ENCODE measurements around the gene OSGEP. TPM values are rescaled to one million over a fixed set of nuclear protein-coding genes. Genes with fewer than 3 reads are reported as not detected.
"Not testable (repeated sequence)": the region's sequence is repeated elsewhere in the genome, so short reads cannot be mapped to it uniquely, and the experiment has no call there.

Gene OSGEP
- total RNA-seq, 1 donor from 2014 or later, result 66.0 TPM

- peaks cover 1% of the 10 kb centered on the region for H3K27me3 Mint-ChIP-seq (ENCODE audit: low read depth)
- peak within 1 kb of the TSS; percentile 92 for H3K27ac Mint-ChIP-seq
- peak; percentile 99 for DNase-seq (ENCODE audit: low spot score)
- intact Hi-C loops (cut with micrococcal nuclease), result loop anchor here (1.0 to 2.0 kb wide), 3 partner anchors 8 to 221 kb away; partner anchors contain the start of genes PARP2 and PNP
- peak within 1 kb of the TSS; percentile 89 for H3K4me3 Mint-ChIP-seq (ENCODE audit: low read depth)
- no peaks in the 10 kb centered on the region for H3K9me3 Mint-ChIP-seq
- H3K4me1 Mint-ChIP-seq (ENCODE audit: low read depth), result peaks cover 25% of the 10 kb centered on the region
- peaks cover 22% of the 10 kb centered on the region for H3K36me3 Mint-ChIP-seq (ENCODE audit: low read depth)
Measured at GRCh38 chr14:20461225-20462141, 6.9 kb upstream of the OSGEP start, which contains the start of gene PIP4P1. PIP4P1 (minus strand) TSS chr14:20461434; CDS start chr14:20461325, 109 bp downstream.

- intact Hi-C loops (cut with micrococcal nuclease), result loop anchor here (1.0 to 2.0 kb wide), 3 partner anchors 9 to 222 kb away; partner anchors contain the start of genes PARP2 and PNP
- Mint-ChIP-seq H3K4me3 (ENCODE audit: low read depth) (peak overlapping the region; percentile 89), H3K4me1 (ENCODE audit: low read depth) (peaks cover 25% of the 10 kb centered on the region), H3K27ac (peak overlapping the region; percentile 71), H3K27me3 (ENCODE audit: low read depth) (no peaks in the 10 kb centered on the region), H3K36me3 (ENCODE audit: low read depth) (peaks cover 22% of the 10 kb centered on the region), H3K9me3 (no peaks in the 10 kb centered on the region)
- DNase-seq (ENCODE audit: low spot score), result no peak
Measured at GRCh38 chr14:20460458-20461224, 6.0 kb upstream of the OSGEP start.

DNA sequence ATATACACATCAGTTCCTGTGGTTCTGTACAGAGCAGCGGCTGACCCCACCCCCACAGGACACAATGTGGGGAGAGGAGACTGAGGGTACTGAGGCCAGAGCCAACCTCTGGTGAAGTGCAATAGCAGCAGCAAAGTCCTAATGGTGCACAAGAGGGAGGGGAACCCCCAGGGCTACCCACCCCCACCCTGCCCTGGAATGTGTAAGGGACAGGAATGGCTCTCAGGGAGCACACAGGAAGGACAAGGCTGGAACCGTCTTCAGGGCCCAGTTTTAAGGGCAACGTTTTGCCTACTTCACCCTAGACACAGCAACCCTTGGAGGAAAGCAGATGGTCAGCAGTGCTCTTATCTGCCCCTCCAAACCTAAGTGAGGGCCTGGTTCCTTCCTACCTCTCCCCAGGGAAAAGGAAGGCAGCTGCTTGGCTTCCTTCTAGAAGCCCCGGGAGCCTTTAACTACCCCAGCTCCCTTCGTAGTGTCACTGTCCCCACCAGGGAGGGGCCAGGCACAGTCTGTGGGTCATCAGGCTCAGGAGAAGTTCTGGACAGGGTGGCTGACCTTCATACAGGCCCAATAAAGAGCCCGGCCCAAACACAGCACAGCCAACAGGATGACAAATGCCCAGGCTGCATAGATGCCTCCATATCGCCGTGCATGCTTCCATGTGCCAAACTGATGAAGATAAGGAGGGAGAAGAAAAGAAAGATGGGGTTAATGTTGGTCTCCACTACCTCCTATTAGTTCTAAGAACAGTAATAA lies 3.6 kb upstream of the OSGEP start:
- no peak for DNase-seq (ENCODE audit: low spot score)

GRCh38 chr14:20456971-20457370 lies 2.4 kb upstream of the OSGEP start:
- H3K36me3 Mint-ChIP-seq (ENCODE audit: low read depth), result peaks cover 32% of the 10 kb centered on the region
- H3K4me1 Mint-ChIP-seq (ENCODE audit: low read depth), result peaks cover 22% of the 10 kb centered on the region
- no peak overlapping the region for H3K27ac Mint-ChIP-seq
- no peak for DNase-seq (ENCODE audit: low spot score)
- H3K9me3 Mint-ChIP-seq, result no peaks in the 10 kb centered on the region
- H3K27me3 Mint-ChIP-seq (ENCODE audit: low read depth), result no peaks in the 10 kb centered on the region
- intact Hi-C loops (cut with micrococcal nuclease), result loop anchor here (5.0 kb wide), 1 partner anchor 645 kb away; the partner anchor contains the start of gene TMEM253
- no peak overlapping the region for H3K4me3 Mint-ChIP-seq (ENCODE audit: low read depth)

More for the DNA sequence above, 3.6 kb upstream of the OSGEP start:
- Mint-ChIP-seq H3K4me1 (ENCODE audit: low read depth) (peaks cover 25% of the 10 kb centered on the region), H3K27ac (no peak overlapping the region), H3K36me3 (ENCODE audit: low read depth) (peaks cover 22% of the 10 kb centered on the region), H3K27me3 (ENCODE audit: low read depth) (no peaks in the 10 kb centered on the region), H3K9me3 (no peaks in the 10 kb centered on the region), H3K4me3 (ENCODE audit: low read depth) (no peak overlapping the region)
- intact Hi-C loops (cut with micrococcal nuclease), result loop anchor here (5.0 kb wide), 1 partner anchor 644 kb away; the partner anchor contains the start of gene TMEM253

DNA sequence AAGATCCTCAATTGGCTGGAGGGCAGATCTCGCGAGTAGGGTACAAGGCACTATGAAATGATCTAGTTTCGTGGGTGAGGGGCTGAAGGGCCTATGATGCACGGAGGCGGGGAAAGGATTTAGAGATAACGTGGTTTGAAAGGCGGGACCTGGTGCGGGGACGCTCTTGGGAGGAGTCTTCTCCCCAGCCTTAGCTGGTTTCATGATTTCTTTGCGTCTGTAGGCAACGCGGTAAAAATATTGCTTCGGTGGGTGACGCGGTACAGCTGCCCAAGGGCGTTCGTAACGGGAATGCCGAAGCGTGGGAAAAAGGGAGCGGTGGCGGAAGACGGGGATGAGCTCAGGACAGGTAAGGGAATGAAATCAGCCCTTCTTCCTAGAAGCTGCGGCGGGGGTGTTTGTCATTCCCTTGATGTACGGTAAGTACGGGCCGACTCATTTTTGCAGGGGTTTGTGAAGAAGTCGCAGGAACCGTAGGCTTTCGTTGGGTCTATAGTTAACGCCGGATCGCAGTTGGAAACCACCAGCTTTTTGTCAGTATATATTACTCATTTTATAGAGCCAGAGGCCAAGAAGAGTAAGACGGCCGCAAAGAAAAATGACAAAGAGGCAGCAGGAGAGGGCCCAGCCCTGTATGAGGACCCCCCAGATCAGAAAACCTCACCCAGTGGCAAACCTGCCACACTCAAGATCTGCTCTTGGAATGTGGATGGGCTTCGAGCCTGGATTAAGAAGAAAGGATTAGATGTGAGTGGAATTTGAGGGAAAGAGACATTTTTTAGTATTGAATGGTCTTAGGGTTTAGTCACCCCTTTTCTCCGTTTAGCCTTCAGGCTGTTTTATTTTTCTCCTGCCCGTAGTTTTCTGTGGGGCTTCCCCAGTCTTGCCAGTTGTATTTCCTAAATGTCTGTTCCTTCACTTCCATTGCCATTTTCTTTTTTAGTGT lies 1.0 kb upstream of the OSGEP start:
- no peaks in the 10 kb centered on the region for H3K9me3 Mint-ChIP-seq
- H3K27ac Mint-ChIP-seq, result no peak overlapping the region
- H3K4me1 Mint-ChIP-seq (ENCODE audit: low read depth), result peaks cover 20% of the 10 kb centered on the region
- no peaks in the 10 kb centered on the region for H3K27me3 Mint-ChIP-seq (ENCODE audit: low read depth)
- intact Hi-C loops (cut with micrococcal nuclease), result loop anchor here (1.0 to 5.0 kb wide), 6 partner anchors 14 to 647 kb away; partner anchors contain the start of genes CCNB1IP1, PARP2, PNP and TMEM253
- H3K4me3 Mint-ChIP-seq (ENCODE audit: low read depth), result no peak overlapping the region
- DNase-seq (ENCODE audit: low spot score), result no peak
- peaks cover 41% of the 10 kb centered on the region for H3K36me3 Mint-ChIP-seq (ENCODE audit: low read depth)

DNA sequence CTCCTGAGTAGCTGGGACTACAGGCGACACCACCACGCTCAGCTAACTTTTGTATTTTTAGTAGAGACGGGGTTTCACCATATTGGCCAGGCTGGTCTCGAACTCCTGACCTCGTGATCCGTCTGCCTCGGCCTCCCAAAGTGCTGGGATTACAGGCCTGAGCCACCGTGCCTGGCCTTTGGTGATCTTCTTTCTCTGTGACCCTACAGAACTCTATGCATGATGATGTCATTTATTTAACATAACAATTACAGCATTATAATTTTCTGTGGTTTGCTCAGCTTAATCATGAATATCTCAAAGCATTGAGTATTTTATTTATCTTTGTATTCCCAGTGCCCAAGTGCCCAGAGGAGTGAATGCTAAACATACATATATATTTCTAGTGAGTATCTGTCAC lies 1.8 kb downstream of the OSGEP start:
- H3K9me3 Mint-ChIP-seq; H3K4me1 Mint-ChIP-seq (ENCODE audit: low read depth); H3K27me3 Mint-ChIP-seq (ENCODE audit: low read depth); intact Hi-C loops (cut with micrococcal nuclease); H3K27ac Mint-ChIP-seq; DNase-seq (ENCODE audit: low spot score): not testable (repeated sequence)
- Mint-ChIP-seq H3K4me3 (ENCODE audit: low read depth) (peak overlapping the region; percentile 59), H3K36me3 (ENCODE audit: low read depth) (peaks cover 42% of the 10 kb centered on the region)

GRCh38 chr14:20446889-20447288 lies 7.7 kb downstream of the OSGEP start:
- Mint-ChIP-seq H3K4me3 (ENCODE audit: low read depth) (no peak overlapping the region), H3K27me3 (ENCODE audit: low read depth) (no peaks in the 10 kb centered on the region), H3K36me3 (ENCODE audit: low read depth) (peaks cover 40% of the 10 kb centered on the region), H3K9me3 (no peaks in the 10 kb centered on the region), H3K27ac (no peak overlapping the region), H3K4me1 (ENCODE audit: low read depth) (no peaks in the 10 kb centered on the region)
- intact Hi-C loops (cut with micrococcal nuclease), result no loop called here
- no peak for DNase-seq (ENCODE audit: low spot score)

GRCh38 chr14:20443650-20444049 lies 11.0 kb downstream of the OSGEP start:
- DNase-seq (ENCODE audit: low spot score); H3K4me3 Mint-ChIP-seq (ENCODE audit: low read depth); H3K9me3 Mint-ChIP-seq; H3K27me3 Mint-ChIP-seq (ENCODE audit: low read depth); intact Hi-C loops (cut with micrococcal nuclease); H3K27ac Mint-ChIP-seq: not testable (repeated sequence)
- peaks cover 17% of the 10 kb centered on the region for H3K36me3 Mint-ChIP-seq (ENCODE audit: low read depth)
- H3K4me1 Mint-ChIP-seq (ENCODE audit: low read depth), result peaks cover 15% of the 10 kb centered on the region

- H3K4me1 Mint-ChIP-seq (ENCODE audit: low read depth), result peaks cover 15% of the 10 kb centered on the region
Measured at GRCh38 chr14:20441461-20441860, 13.2 kb downstream of the OSGEP start.

DNA sequence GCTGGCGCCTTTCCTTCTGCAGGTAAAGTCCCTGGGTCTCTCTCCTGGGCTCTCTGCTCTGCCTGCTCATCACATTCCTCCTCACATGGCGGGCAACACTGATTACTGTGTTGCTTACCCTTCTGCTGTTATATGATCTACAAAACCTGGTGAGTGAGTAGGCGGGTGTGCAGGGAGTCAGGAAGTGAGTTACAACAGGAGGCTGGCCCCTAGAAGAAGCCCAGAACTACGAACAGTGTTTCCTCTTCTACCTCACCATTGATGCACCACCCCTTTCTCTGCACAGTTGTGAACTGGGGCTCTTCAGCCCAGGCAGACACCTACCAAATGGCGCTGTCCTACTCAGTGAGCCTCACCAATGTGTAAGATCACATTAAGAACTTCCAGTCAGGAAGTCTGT lies 13.7 kb downstream of the OSGEP start:
- Mint-ChIP-seq H3K27ac (peak overlapping the region; percentile 34), H3K9me3 (no peaks in the 10 kb centered on the region), H3K4me1 (ENCODE audit: low read depth) (peaks cover 15% of the 10 kb centered on the region), H3K4me3 (ENCODE audit: low read depth) (no peak overlapping the region), H3K27me3 (ENCODE audit: low read depth) (no peaks in the 10 kb centered on the region), H3K36me3 (ENCODE audit: low read depth) (no peaks in the 10 kb centered on the region)
- no peak for DNase-seq (ENCODE audit: low spot score)
- intact Hi-C loops (cut with micrococcal nuclease), result no loop called here

More at GRCh38 chr14:20441461-20441860, 13.2 kb downstream of the OSGEP start:
- no peak overlapping the region for H3K27ac Mint-ChIP-seq
- no peak overlapping the region for H3K4me3 Mint-ChIP-seq (ENCODE audit: low read depth)
- intact Hi-C loops (cut with micrococcal nuclease), result no loop called here
- DNase-seq (ENCODE audit: low spot score), result no peak
- no peaks in the 10 kb centered on the region for H3K9me3 Mint-ChIP-seq
- H3K36me3 Mint-ChIP-seq (ENCODE audit: low read depth), result no peaks in the 10 kb centered on the region
- H3K27me3 Mint-ChIP-seq (ENCODE audit: low read depth), result no peaks in the 10 kb centered on the region

GRCh38 chr14:20440465-20440864 lies 14.1 kb downstream of the OSGEP start:
- Mint-ChIP-seq H3K9me3 (no peaks in the 10 kb centered on the region), H3K4me1 (ENCODE audit: low read depth) (peaks cover 15% of the 10 kb centered on the region), H3K27me3 (ENCODE audit: low read depth) (no peaks in the 10 kb centered on the region), H3K27ac (no peak overlapping the region), H3K36me3 (ENCODE audit: low read depth) (no peaks in the 10 kb centered on the region), H3K4me3 (ENCODE audit: low read depth) (no peak overlapping the region)
- no peak for DNase-seq (ENCODE audit: low spot score)
- intact Hi-C loops (cut with micrococcal nuclease), result no loop called here

Data from activated T-helper 2 cell treated with anti-CD3 and anti-CD28 coated beads, Interferon-gamma antibody, Interleukin-2, Interleukin-4, amounts not matched to agents 10 μg/mL and 5 μg/mL and 100 μg/mL, durations not matched to agents 14 hours and 24 hours and 36 hours (primary cell).